Suprapubic skin (tissue), 4 donors: Measurements from ENCODE around the gene CCNI.

Source experiments
- CTCF ChIP-seq, 2 donors: fragments of 200-600 bp in 1 of 2; fragments of 450-650 bp in 1 of 2; sonication (generic) in 1 of 2; IDR thresholded peaks; one replicate each; pipeline ENCODE4 v1.5.1; 2016 to 2019; ENCODE audit warnings: antibody characterized with exemption in 2 of 2, mild to moderate bottlenecking in 1 of 2, moderate library complexity in 1 of 2
- EP300 ChIP-seq: sonication (generic); formaldehyde crosslinking; IDR thresholded peaks from one replicate; pipeline ENCODE4 v1.6.1; 2017; ENCODE audit warnings: antibody characterized with exemption
- POLR2A ChIP-seq, 2 donors: fragments of 450-650 bp; IDR thresholded peaks; one replicate each; pipeline ENCODE4 v1.6.1; 2017; ENCODE audit warnings: antibody characterized with exemption in 2 of 2, mild to moderate bottlenecking in 2 of 2, moderate library complexity in 2 of 2
- POLR2AphosphoS5 ChIP-seq, 3 donors: sonication (generic); formaldehyde crosslinking; IDR thresholded peaks; one replicate each; pipeline ENCODE4 v1.6.1; 2017; ENCODE audit warnings: antibody characterized with exemption in 3 of 3

GRCh38 chr4:77009511-77010115 is 66.2 kb downstream of the CCNI start:
- TF ChIP-seq POLR2A (IDR thresholded peaks at IDR 0.05) (no peak), CTCF (IDR thresholded peaks at IDR 0.05) (no peak), POLR2AphosphoS5 (IDR thresholded peaks at IDR 0.05) (no peak), EP300 (no peak)
